ENCODE measurements around the gene ZNF451. TPM values are rescaled to one million over a fixed set of nuclear protein-coding genes. Genes with fewer than 3 reads are reported as not detected.

ZNF451 gene
- total RNA-seq, 1 experiment from 2014 or later, result 72.2 TPM

- intact Hi-C loops (cut with micrococcal nuclease; ENCODE audit: unreplicated experiment), result no loop called here
- ChIA-PET POLR2A (ENCODE audit: low non-redundant PET) (no interaction called here), CTCF (no interaction called here)
Observed at GRCh38 chr6:57109880-57110279, 19.9 kb downstream of the ZNF451 start.

DNA sequence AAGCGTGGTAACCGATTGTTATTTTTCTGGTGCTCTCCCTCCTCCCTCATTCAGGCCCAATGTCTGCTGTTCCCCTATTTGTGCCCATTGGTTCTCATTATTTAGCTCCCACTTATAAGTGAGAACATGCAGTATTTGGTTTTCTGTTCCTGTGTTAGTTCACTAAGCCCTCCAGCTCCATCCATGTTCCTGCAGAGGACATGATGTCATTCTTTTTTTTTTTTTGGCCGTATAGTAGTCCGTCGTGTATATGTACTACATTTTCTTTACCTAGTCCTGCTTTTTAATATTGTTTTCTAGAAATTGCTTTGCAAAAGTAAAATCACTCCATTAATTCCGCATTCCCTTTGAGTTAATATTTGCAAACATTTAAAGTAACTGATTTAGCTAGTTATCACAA is 23.1 kb downstream of the ZNF451 start:
- BruUV-seq (replicated peaks), result no TSS peak
- intact Hi-C loops (cut with micrococcal nuclease; ENCODE audit: unreplicated experiment), result no loop called here
- CTCF ChIA-PET, result no interaction called here

More at GRCh38 chr6:57109880-57110279, 19.9 kb downstream of the ZNF451 start:
- H3K27me3 ChIP-seq (replicated peaks; ENCODE audit: insufficient read depth, low read depth, low read length, poor library complexity), result no peaks in the 10 kb centered on the region
- no peak for DNase-seq (ENCODE audit: low spot score)
- H3K27ac ChIP-seq (ENCODE audit: low read depth, low read length, poor library complexity, severe bottlenecking), result no peak overlapping the region
- H3K4me3 ChIP-seq (ENCODE audit: low read depth, low read length, poor library complexity, severe bottlenecking), result no peak overlapping the region
- no peak for TF ChIP-seq EZH2 (IDR thresholded peaks at IDR 0.05; ENCODE audit: borderline replicate concordance, low read depth, low read length, poor library complexity, severe bottlenecking)
- TF ChIP-seq, protein P1, sequence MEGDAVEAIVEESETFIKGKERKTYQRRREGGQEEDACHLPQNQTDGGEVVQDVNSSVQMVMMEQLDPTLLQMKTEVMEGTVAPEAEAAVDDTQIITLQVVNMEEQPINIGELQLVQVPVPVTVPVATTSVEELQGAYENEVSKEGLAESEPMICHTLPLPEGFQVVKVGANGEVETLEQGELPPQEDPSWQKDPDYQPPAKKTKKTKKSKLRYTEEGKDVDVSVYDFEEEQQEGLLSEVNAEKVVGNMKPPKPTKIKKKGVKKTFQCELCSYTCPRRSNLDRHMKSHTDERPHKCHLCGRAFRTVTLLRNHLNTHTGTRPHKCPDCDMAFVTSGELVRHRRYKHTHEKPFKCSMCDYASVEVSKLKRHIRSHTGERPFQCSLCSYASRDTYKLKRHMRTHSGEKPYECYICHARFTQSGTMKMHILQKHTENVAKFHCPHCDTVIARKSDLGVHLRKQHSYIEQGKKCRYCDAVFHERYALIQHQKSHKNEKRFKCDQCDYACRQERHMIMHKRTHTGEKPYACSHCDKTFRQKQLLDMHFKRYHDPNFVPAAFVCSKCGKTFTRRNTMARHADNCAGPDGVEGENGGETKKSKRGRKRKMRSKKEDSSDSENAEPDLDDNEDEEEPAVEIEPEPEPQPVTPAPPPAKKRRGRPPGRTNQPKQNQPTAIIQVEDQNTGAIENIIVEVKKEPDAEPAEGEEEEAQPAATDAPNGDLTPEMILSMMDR (conservative IDR thresholded peaks at IDR 0.05; ENCODE audit: low read depth, low read length), result no peak
- H3K4me1 ChIP-seq (ENCODE audit: insufficient read depth, low read length, poor library complexity, severe bottlenecking), result no peaks in the 10 kb centered on the region
- H3K9me3 ChIP-seq (ENCODE audit: low read depth, low read length, poor library complexity, severe bottlenecking), result no peaks in the 10 kb centered on the region
- BruUV-seq (replicated peaks), result no TSS peak
- H3K36me3 ChIP-seq (ENCODE audit: insufficient read depth, low read length, poor library complexity, severe bottlenecking), result no peaks in the 10 kb centered on the region

DNA sequence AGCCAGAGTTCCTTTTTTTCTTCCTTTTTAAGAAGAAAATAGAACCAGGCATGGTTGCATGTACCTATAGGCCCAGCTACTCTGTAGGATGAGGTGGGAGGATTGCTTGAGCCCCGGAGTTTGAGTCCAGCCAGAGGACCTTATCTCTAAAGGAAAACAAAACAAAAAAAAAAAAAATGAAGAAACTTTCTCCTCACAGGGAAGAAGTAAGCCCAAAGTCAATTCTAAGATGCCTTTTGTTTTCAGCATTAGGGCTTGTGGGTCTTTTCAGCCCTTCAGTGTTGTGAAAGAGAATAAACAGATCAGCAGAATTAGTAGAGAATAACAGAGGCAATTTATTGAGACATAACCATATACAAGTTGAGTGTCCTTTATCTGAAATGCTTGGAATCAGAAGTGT is 26.8 kb downstream of the ZNF451 start:
- H3K4me1 ChIP-seq (ENCODE audit: insufficient read depth, low read length, poor library complexity, severe bottlenecking), result no peaks in the 10 kb centered on the region
- H3K27ac ChIP-seq (ENCODE audit: low read depth, low read length, poor library complexity, severe bottlenecking), result no peak overlapping the region
- H3K9me3 ChIP-seq (ENCODE audit: low read depth, low read length, poor library complexity, severe bottlenecking), result peaks cover 4% of the 10 kb centered on the region
- H3K4me3 ChIP-seq (ENCODE audit: low read depth, low read length, poor library complexity, severe bottlenecking), result no peak overlapping the region
- no TSS peak for BruUV-seq (replicated peaks)
- CTCF ChIA-PET, result no interaction called here
- no peaks in the 10 kb centered on the region for H3K36me3 ChIP-seq (ENCODE audit: insufficient read depth, low read length, poor library complexity, severe bottlenecking)
- H3K27me3 ChIP-seq (replicated peaks; ENCODE audit: insufficient read depth, low read depth, low read length, poor library complexity), result no peaks in the 10 kb centered on the region
- intact Hi-C loops (cut with micrococcal nuclease; ENCODE audit: unreplicated experiment), result no loop called here
- POLR2A ChIA-PET (ENCODE audit: low non-redundant PET), result interaction anchor here (0.7 kb wide), 1 partner anchor 12 kb away, joined by 5 read pairs; no protein-coding TSS in a partner anchor
- DNase-seq (ENCODE audit: low spot score), result no peak
- TF ChIP-seq, protein P1 (conservative IDR thresholded peaks at IDR 0.05; ENCODE audit: low read depth, low read length), result no peak
- TF ChIP-seq EZH2 (IDR thresholded peaks at IDR 0.05; ENCODE audit: borderline replicate concordance, low read depth, low read length, poor library complexity, severe bottlenecking), result no peak

More for the DNA sequence above, 23.1 kb downstream of the ZNF451 start:
- Histone ChIP-seq H3K36me3 (ENCODE audit: insufficient read depth, low read length, poor library complexity, severe bottlenecking) (no peaks in the 10 kb centered on the region), H3K4me1 (ENCODE audit: insufficient read depth, low read length, poor library complexity, severe bottlenecking) (no peaks in the 10 kb centered on the region), H3K9me3 (ENCODE audit: low read depth, low read length, poor library complexity, severe bottlenecking) (no peaks in the 10 kb centered on the region), H3K27me3 (replicated peaks; ENCODE audit: insufficient read depth, low read depth, low read length, poor library complexity) (no peaks in the 10 kb centered on the region), H3K4me3 (ENCODE audit: low read depth, low read length, poor library complexity, severe bottlenecking) (no peak overlapping the region), H3K27ac (ENCODE audit: low read depth, low read length, poor library complexity, severe bottlenecking) (no peak overlapping the region)
- DNase-seq (ENCODE audit: low spot score), result no peak
- TF ChIP-seq EZH2 (IDR thresholded peaks at IDR 0.05; ENCODE audit: borderline replicate concordance, low read depth, low read length, poor library complexity, severe bottlenecking), result no peak
- TF ChIP-seq, protein P1 (conservative IDR thresholded peaks at IDR 0.05; ENCODE audit: low read depth, low read length), result no peak
- POLR2A ChIA-PET (ENCODE audit: low non-redundant PET), result no interaction called here

All from A673 (cell line).